Neural crest cell (in vitro differentiated cells): ENCODE data around the gene MAGEB17. TPM values are rescaled to one million over a fixed set of nuclear protein-coding genes. Genes with fewer than 3 reads are reported as not detected.
A peak's percentile ranks its signal among the peaks of the same experiment; 100 is the strongest.
"Not testable (repeated sequence)": the region's sequence is repeated elsewhere in the genome, so short reads cannot be mapped to it uniquely, and the experiment has no call there.

Source experiments
- DNase-seq: peaks from one replicate; pipeline ENCODE4 v3.0.0; 2021; ENCODE audit warnings: low read depth, mixed read lengths, low spot score
- H3K27ac Mint-ChIP-seq: one replicate; pipeline ENCODE4 v1.8.0; 2021; ENCODE audit warnings: mild to moderate bottlenecking, mixed read lengths; ENCODE audit not compliant: unreplicated experiment
- H3K27me3 Mint-ChIP-seq: 2 replicates; pipeline ENCODE4 v1.8.0; 2021; ENCODE audit warnings: low read depth, mild to moderate bottlenecking, mixed read lengths
- H3K36me3 Mint-ChIP-seq: 2 replicates; pipeline ENCODE4 v1.8.0; 2021; ENCODE audit warnings: low read depth, mild to moderate bottlenecking, mixed read lengths
- H3K4me1 Mint-ChIP-seq: 2 replicates; pipeline ENCODE4 v1.8.0; 2021; ENCODE audit warnings: mixed read lengths
- H3K4me3 Mint-ChIP-seq: one replicate; pipeline ENCODE4 v1.8.0; 2021; ENCODE audit warnings: mild to moderate bottlenecking, mixed read lengths
- H3K9me3 Mint-ChIP-seq: 2 replicates; pipeline ENCODE4 v1.8.0; 2021; ENCODE audit warnings: mixed read lengths
- CTCF ChIP-seq: fragments of 200-600 bp; sonication (generic); conservative IDR thresholded peaks from 2 replicates; pipeline ENCODE4 v1.5.0; 2021; ENCODE audit warnings: antibody characterized with exemption, mild to moderate bottlenecking
- total RNA-seq: library from RNA; stranded (reverse); gene quantifications from 2 replicates; pipeline ENCODE4 v1.2.1, GENCODE V29; 2021

Gene MAGEB17
- total RNA-seq, 1 donor from 2014 or later: not detected

GRCh38 chrX:16143968-16144367, 23.3 kb upstream of the MAGEB17 start:
- Mint-ChIP-seq H3K9me3 (no peaks in the 10 kb centered on the region), H3K4me1 (no peaks in the 10 kb centered on the region), H3K36me3 (no peaks in the 10 kb centered on the region), H3K27ac (no peak overlapping the region), H3K27me3 (no peaks in the 10 kb centered on the region), H3K4me3 (no peak overlapping the region)
- no peak for DNase-seq
- TF ChIP-seq CTCF: no peak

- no peaks in the 10 kb centered on the region for H3K9me3 Mint-ChIP-seq
- no peaks in the 10 kb centered on the region for H3K4me1 Mint-ChIP-seq
- no peaks in the 10 kb centered on the region for H3K36me3 Mint-ChIP-seq
- no peak overlapping the region for H3K4me3 Mint-ChIP-seq
- H3K27me3 Mint-ChIP-seq: no peaks in the 10 kb centered on the region
- no peak overlapping the region for H3K27ac Mint-ChIP-seq
- TF ChIP-seq CTCF: no peak
- DNase-seq: no peak
Measured at GRCh38 chrX:16144420-16144819, 22.9 kb upstream of the MAGEB17 start.

DNA sequence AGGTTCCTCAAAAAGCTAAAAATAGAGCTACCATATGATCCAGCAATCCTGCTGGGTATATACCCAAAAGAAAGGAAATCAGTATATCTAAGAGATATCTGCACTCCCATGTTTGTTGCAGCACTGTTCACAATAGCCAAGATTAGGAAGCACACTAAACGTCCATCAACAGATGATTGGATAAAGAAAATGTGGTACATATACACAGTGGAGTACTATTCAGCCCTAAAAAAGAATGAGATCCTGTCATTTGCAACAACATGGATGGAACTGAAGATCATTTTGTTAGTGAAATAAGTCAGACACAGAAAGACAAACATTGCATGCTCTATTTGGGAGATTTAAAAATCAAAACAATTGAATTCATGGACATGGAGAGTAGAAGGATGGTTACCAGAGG, 22.2 kb upstream of the MAGEB17 start:
- not testable (repeated sequence) for DNase-seq, H3K4me1 Mint-ChIP-seq, H3K27me3 Mint-ChIP-seq

GRCh38 chrX:16145656-16146055, 21.6 kb upstream of the MAGEB17 start:
- DNase-seq: no peak
- Mint-ChIP-seq H3K36me3 (no peaks in the 10 kb centered on the region), H3K4me1 (no peaks in the 10 kb centered on the region), H3K27me3 (no peaks in the 10 kb centered on the region), H3K9me3 (no peaks in the 10 kb centered on the region), H3K4me3 (no peak overlapping the region), H3K27ac (no peak overlapping the region)
- TF ChIP-seq CTCF: no peak

More for the DNA sequence above, 22.2 kb upstream of the MAGEB17 start:
- not testable (repeated sequence) for H3K36me3 Mint-ChIP-seq, H3K4me3 Mint-ChIP-seq, H3K9me3 Mint-ChIP-seq, H3K27ac Mint-ChIP-seq

DNA sequence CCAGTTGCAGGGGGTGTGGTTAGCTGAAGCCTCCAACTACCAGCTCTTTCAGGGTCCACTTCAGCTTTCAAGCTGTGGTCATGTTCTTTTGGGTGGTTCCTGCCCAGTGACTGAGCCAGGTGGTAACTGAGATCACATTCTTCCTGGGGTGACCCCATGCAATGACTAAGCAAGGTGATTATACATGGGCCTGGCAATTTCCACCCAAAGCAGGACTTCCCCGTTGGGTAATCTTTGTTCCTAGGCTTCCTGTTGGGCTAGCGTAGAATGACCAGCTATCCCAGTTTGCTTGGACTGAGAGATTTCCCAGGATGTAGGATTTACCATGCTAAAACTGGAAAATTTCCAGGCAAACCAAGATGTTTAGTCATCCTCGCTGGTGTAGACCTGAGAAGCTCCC, 18.4 kb upstream of the MAGEB17 start:
- Mint-ChIP-seq H3K4me3 (no peak overlapping the region), H3K9me3 (no peaks in the 10 kb centered on the region), H3K4me1 (no peaks in the 10 kb centered on the region), H3K36me3 (no peaks in the 10 kb centered on the region), H3K27me3 (no peaks in the 10 kb centered on the region), H3K27ac (no peak overlapping the region)
- DNase-seq: no peak
- TF ChIP-seq CTCF: no peak

DNA sequence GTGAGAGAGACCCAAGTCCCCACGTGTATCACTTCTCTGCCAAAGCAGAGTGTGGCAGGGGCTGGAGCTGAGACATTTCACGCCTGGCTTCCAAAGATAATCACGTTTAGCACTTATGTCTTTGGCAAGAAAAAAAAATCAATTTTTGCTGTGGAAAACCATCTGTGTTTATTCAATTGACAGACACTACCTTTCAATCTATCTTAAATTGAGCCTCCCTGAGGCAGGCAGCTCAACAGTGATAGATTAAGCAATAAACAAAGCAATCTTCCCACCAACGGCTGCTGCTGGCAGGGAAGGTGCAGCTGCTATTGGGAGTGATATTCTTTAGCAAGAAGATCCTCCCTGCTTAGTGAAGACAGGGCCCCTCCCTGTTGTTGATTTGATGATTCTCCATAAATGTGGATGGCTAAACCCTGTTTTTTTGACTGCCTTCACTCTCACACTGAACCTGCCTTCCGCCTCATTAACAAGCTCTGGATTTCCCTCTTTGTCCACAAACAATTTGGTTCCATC, 11.6 kb upstream of the MAGEB17 start:
- Mint-ChIP-seq H3K36me3 (no peaks in the 10 kb centered on the region), H3K27ac (peak overlapping the region; percentile 17), H3K27me3 (no peaks in the 10 kb centered on the region), H3K9me3 (no peaks in the 10 kb centered on the region), H3K4me1 (no peaks in the 10 kb centered on the region), H3K4me3 (no peak overlapping the region)
- DNase-seq: no peak
- no peak for TF ChIP-seq CTCF
